ENCODE measurements around the gene METTL24.

DNA sequence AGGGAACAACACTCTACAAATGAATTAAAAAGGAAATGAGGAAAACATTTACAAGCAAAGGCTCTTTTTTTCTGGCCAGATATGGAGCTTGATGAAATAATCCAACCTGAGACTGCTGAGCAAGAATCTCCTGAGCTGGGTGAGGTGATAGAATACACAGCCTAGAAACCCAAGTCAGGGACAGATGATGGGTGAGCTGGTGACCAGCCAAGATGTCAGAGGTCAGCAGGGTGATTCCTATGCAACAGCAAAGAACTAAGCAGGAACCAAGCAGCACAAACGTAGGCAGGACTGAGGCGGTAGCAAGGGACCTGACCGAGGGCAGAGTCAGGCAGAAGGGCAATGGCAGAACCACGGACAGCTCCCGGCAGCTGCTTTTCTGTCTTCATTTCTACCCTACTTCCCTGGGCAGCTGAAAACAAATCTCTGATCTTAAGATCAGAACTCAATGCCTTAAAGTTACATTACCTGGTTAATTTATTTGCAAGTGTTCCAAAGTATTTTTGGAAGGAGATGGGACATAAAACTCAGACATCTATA lies 102.9 kb downstream of the METTL24 start:
- TF ChIP-seq EZH2phosphoT487 (IDR thresholded peaks at IDR 0.05; ENCODE audit: borderline replicate concordance): no peak
- TF ChIP-seq, protein P1, sequence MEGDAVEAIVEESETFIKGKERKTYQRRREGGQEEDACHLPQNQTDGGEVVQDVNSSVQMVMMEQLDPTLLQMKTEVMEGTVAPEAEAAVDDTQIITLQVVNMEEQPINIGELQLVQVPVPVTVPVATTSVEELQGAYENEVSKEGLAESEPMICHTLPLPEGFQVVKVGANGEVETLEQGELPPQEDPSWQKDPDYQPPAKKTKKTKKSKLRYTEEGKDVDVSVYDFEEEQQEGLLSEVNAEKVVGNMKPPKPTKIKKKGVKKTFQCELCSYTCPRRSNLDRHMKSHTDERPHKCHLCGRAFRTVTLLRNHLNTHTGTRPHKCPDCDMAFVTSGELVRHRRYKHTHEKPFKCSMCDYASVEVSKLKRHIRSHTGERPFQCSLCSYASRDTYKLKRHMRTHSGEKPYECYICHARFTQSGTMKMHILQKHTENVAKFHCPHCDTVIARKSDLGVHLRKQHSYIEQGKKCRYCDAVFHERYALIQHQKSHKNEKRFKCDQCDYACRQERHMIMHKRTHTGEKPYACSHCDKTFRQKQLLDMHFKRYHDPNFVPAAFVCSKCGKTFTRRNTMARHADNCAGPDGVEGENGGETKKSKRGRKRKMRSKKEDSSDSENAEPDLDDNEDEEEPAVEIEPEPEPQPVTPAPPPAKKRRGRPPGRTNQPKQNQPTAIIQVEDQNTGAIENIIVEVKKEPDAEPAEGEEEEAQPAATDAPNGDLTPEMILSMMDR (conservative IDR thresholded peaks at IDR 0.05; ENCODE audit: low read length): no peak
